HEK293 (cell line): ENCODE results near the gene TRIM36.

Experiments
- CTCF ChIA-PET: fragments of 350-600 bp; formaldehyde crosslinking; extraction: SDS; loops from one replicate; lab custom pipeline; 2021; ENCODE audit warnings: antibody characterized with exemption; lab: Yijun Ruan, JAX
- POLR2A ChIA-PET: fragments of 300-600 bp; formaldehyde crosslinking; extraction: SDS; loops from one replicate; lab custom pipeline; 2020; ENCODE audit warnings: antibody characterized with exemption, inconsistent platforms; lab: Yijun Ruan, JAX
- H3K27ac ChIP-seq: fragments of 200-500 bp; sonication (Bioruptor generic); 2 replicates; pipeline ENCODE4 v1.5.1; 2014; ENCODE audit warnings: low read depth, low read length, control low read depth, inconsistent platforms; ENCODE audit errors: extremely low read depth
- H3K36me3 ChIP-seq, 2 experiments: fragments of 200-500 bp in 1 of 2; sonication (Bioruptor generic) in 1 of 2; 1 replicate in 1 of 2; 2 replicates in 1 of 2; pipeline ENCODE4 v1.5.1; 2014 to 2017; ENCODE audit warnings: inconsistent platforms in 2 of 2, low read length in 2 of 2; ENCODE audit not compliant: control insufficient read depth in 2 of 2, insufficient read depth in 1 of 2
- H3K4me1 ChIP-seq: fragments of 200-500 bp; sonication (Bioruptor generic); 2 replicates; pipeline ENCODE4 v1.5.1; 2014; ENCODE audit warnings: mild to moderate bottlenecking, low read length, inconsistent platforms; ENCODE audit not compliant: control insufficient read depth, insufficient read depth
- H3K4me3 ChIP-seq: 2 replicates; pipeline ENCODE4 v1.5.1; 2011; ENCODE audit warnings: low read depth, mild to moderate bottlenecking, control low read depth, low read length, moderate library complexity
- H3K9me3 ChIP-seq: fragments of 200-500 bp; sonication (Bioruptor generic); 2 replicates; pipeline ENCODE4 v1.5.1; 2014; ENCODE audit warnings: low read depth, low read length, inconsistent platforms; ENCODE audit not compliant: control insufficient read depth, insufficient read depth
- FEZF1 ChIP-seq: fragments of 450-650 bp; formaldehyde crosslinking; IDR thresholded peaks from 2 replicates; pipeline ENCODE4 v1.5.1; 2016; ENCODE audit warnings: missing biosample characterization, missing genetic modification characterization
- GFI1B ChIP-seq: fragments of 450-650 bp; formaldehyde crosslinking; IDR thresholded peaks from 2 replicates; pipeline ENCODE4 v1.5.1; 2016; ENCODE audit warnings: missing biosample characterization, missing genetic modification characterization
- GLI4 ChIP-seq: fragments of 450-650 bp; formaldehyde crosslinking; IDR thresholded peaks from 2 replicates; pipeline ENCODE4 v1.5.1; 2016; ENCODE audit warnings: missing biosample characterization, missing genetic modification characterization
- HOXC10 ChIP-seq: sonication (generic); formaldehyde crosslinking; IDR thresholded peaks from 2 replicates; pipeline ENCODE4 v1.8.1; 2023; ENCODE audit warnings: mild to moderate bottlenecking, missing genetic modification reagents
- KLF1 ChIP-seq: fragments of 450-650 bp; formaldehyde crosslinking; IDR thresholded peaks from 2 replicates; pipeline ENCODE4 v1.5.1; 2016; ENCODE audit warnings: missing biosample characterization, missing genetic modification characterization
- OVOL3 ChIP-seq: fragments of 450-650 bp; formaldehyde crosslinking; IDR thresholded peaks from 2 replicates; pipeline ENCODE4 v1.5.1; 2016; ENCODE audit warnings: missing biosample characterization, missing genetic modification characterization
- TSHZ1 ChIP-seq: fragments of 450-650 bp; formaldehyde crosslinking; IDR thresholded peaks from 2 replicates; pipeline ENCODE4 v1.5.1; 2016; ENCODE audit warnings: missing biosample characterization, missing genetic modification characterization, borderline replicate concordance
- YY1 ChIP-seq: fragments of 450-650 bp; formaldehyde crosslinking; IDR thresholded peaks from 2 replicates; pipeline ENCODE4 v1.5.1; 2018; ENCODE audit warnings: missing biosample characterization, missing genetic modification characterization
- YY2 ChIP-seq: fragments of 450-650 bp; formaldehyde crosslinking; IDR thresholded peaks from 2 replicates; pipeline ENCODE4 v1.5.1; 2016; ENCODE audit warnings: missing biosample characterization, missing genetic modification characterization
- ZEB2 ChIP-seq: fragments of 450-650 bp; formaldehyde crosslinking; IDR thresholded peaks from 2 replicates; pipeline ENCODE4 v1.5.1; 2016; ENCODE audit warnings: missing biosample characterization, missing genetic modification characterization
- ZNF133 ChIP-seq: fragments of 450-650 bp; formaldehyde crosslinking; IDR thresholded peaks from 2 replicates; pipeline ENCODE4 v1.5.1; 2016; ENCODE audit warnings: missing biosample characterization, missing genetic modification characterization
- ZNF140 ChIP-seq: fragments of 450-650 bp; formaldehyde crosslinking; IDR thresholded peaks from 2 replicates; pipeline ENCODE4 v1.5.1; 2016; ENCODE audit warnings: missing biosample characterization, missing genetic modification characterization
- ZNF155 ChIP-seq: fragments of 450-650 bp; formaldehyde crosslinking; IDR thresholded peaks from 2 replicates; pipeline ENCODE4 v1.5.1; 2016; ENCODE audit warnings: missing biosample characterization, missing genetic modification characterization
- ZNF16 ChIP-seq: fragments of 450-650 bp; formaldehyde crosslinking; IDR thresholded peaks from 2 replicates; pipeline ENCODE4 v1.5.1; 2016; ENCODE audit warnings: low read depth, missing biosample characterization, missing genetic modification characterization
- ZNF175 ChIP-seq: fragments of 450-650 bp; formaldehyde crosslinking; IDR thresholded peaks from 2 replicates; pipeline ENCODE4 v1.5.1; 2016; ENCODE audit warnings: missing biosample characterization, missing genetic modification characterization
- ZNF18 ChIP-seq: fragments of 450-650 bp; formaldehyde crosslinking; IDR thresholded peaks from 2 replicates; pipeline ENCODE4 v1.5.1; 2016; ENCODE audit warnings: missing biosample characterization, missing genetic modification characterization
- ZNF426 ChIP-seq: fragments of 450-650 bp; formaldehyde crosslinking; IDR thresholded peaks from 2 replicates; pipeline ENCODE4 v1.5.1; 2017; ENCODE audit warnings: missing biosample characterization, missing genetic modification characterization, mild to moderate bottlenecking, inconsistent platforms, moderate library complexity
- ZNF654 ChIP-seq: fragments of 450-650 bp; formaldehyde crosslinking; IDR thresholded peaks from 2 replicates; pipeline ENCODE4 v1.5.1; 2016; ENCODE audit warnings: low read depth, missing biosample characterization, missing genetic modification characterization
- ZNF747 ChIP-seq: fragments of 450-650 bp; formaldehyde crosslinking; IDR thresholded peaks from 2 replicates; pipeline ENCODE4 v1.5.1; 2016; ENCODE audit warnings: missing biosample characterization, missing genetic modification characterization
- ZSCAN30 ChIP-seq: fragments of 450-650 bp; IDR thresholded peaks from 2 replicates; pipeline ENCODE4 v1.5.1; 2018; ENCODE audit warnings: missing biosample characterization, mild to moderate bottlenecking, missing genetic modification characterization, moderate library complexity
- TF ChIP-seq, protein P1 (sequence below): fragments of 450-650 bp; formaldehyde crosslinking; IDR thresholded peaks from 2 replicates; pipeline ENCODE4 v1.5.1; 2016; ENCODE audit warnings: missing biosample characterization, missing genetic modification characterization

The TRIM36 gene

DNA sequence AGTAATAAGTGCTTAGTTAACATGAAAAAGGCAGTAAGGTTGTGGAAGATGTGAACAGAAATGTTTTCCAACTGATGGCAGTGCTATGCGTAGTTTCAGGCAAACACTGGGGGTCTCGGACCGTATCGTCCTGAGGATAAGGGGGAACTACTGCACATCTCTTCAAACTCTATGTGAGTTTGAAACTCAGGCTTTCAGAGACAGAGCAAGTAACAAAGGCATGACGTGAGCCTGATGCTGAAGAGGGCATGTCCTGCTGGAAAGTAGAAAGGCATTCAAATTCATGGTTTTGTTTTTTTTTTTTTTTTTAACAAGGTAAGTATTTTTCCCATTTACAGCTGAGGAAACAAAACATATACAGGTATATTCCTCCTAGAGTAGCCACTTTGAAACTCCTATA, 59.9 kb downstream of the TRIM36 start:
- no peak overlapping the region for H3K27ac ChIP-seq
- ChIA-PET POLR2A (no interaction called here), CTCF (no interaction called here)
- H3K36me3 ChIP-seq: no peaks in the 10 kb centered on the region
- H3K4me1 ChIP-seq: no peaks in the 10 kb centered on the region
- no peak for TF ChIP-seq FEZF1 (tag by site-specific recombination)
- H3K4me3 ChIP-seq: no peak overlapping the region
- H3K9me3 ChIP-seq: no peaks in the 10 kb centered on the region

- no peak for TF ChIP-seq GLI4 (tag by site-specific recombination)
- H3K27ac ChIP-seq: no peak overlapping the region
- H3K36me3 ChIP-seq: no peaks in the 10 kb centered on the region
- CTCF ChIA-PET: no interaction called here
- no peak overlapping the region for H3K4me3 ChIP-seq
- H3K9me3 ChIP-seq: no peaks in the 10 kb centered on the region
- H3K4me1 ChIP-seq: no peaks in the 10 kb centered on the region
- POLR2A ChIA-PET: no interaction called here
Measured at GRCh38 chr5:115109356-115109755, 60.4 kb downstream of the TRIM36 start.

DNA sequence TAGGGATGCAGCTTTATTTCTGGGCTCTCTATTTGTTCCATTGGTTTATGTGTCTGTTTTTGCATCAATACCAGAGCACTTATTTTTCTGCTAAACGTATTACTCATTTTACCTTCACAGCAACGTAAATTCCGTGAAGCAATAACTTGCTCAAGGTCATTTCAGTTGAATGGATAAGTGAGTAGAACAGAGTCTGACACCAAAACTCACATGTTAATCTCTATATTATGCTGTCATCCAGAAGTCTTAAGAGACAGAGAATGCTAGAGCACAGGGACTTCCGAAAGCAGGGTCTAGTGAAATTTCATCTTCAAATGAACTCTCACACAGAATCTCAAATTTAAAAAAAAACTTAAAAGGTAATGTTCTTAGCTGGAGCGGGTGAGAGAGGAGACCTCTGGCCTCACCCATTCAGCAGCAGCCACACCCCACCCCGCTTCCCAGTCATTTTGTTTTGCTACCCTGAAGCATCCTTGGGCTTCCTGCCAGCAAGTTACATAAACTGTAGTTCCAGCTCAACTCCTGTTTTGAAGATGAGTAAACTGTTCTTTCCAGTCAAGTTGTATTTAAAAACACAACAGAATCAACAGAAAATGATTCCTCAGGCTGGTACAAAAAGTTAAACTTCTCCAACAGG, 69.3 kb downstream of the TRIM36 start:
- Histone ChIP-seq H3K27ac (no peak overlapping the region), H3K9me3 (no peaks in the 10 kb centered on the region), H3K4me3 (no peak overlapping the region), H3K36me3 (no peaks in the 10 kb centered on the region), H3K4me1 (peaks cover 6% of the 10 kb centered on the region; the same call in 1 of the 2 replicates)
- ChIA-PET POLR2A (no interaction called here), CTCF (interaction anchor here (0.6 to 1.3 kb wide), 6 partner anchors 9 to 147 kb away, joined by 3 to 11 read pairs (median 4); no protein-coding TSS in a partner anchor)
- TF ChIP-seq ZNF133 (tag by site-specific recombination) (no peak), GFI1B (no peak), ZNF16 (tag by site-specific recombination) (no peak), ZNF155 (tag by site-specific recombination) (no peak), TSHZ1 (tag by site-specific recombination) (no peak), ZNF747 (tag by site-specific recombination) (no peak), ZNF140 (tag by site-specific recombination) (no peak), ZSCAN30 (tag by site-specific recombination) (no peak), KLF1 (tag by site-specific recombination) (0 out of 2 replicates have a peak, but pooled peaks have one; percentile 19)

- H3K27ac ChIP-seq: no peak overlapping the region
- H3K36me3 ChIP-seq: no peaks in the 10 kb centered on the region
- H3K4me3 ChIP-seq: no peak overlapping the region
- CTCF ChIA-PET: interaction anchor here (0.7 to 4.7 kb wide), 22 partner anchors 8 to 1189 kb away, joined by 3 to 74 read pairs (median 4); no protein-coding TSS in a partner anchor
- POLR2A ChIA-PET: no interaction called here
- no peaks in the 10 kb centered on the region for H3K9me3 ChIP-seq
- H3K4me1 ChIP-seq: peaks cover 6% of the 10 kb centered on the region; the same call in 1 of the 2 replicates
- TF ChIP-seq ZNF426 (no peak), ZNF175 (tag by site-specific recombination) (no peak), ZEB2 (tag by site-specific recombination) (no peak), YY1 (no peak), YY2 (no peak), ZNF18 (no peak), GLI4 (tag by site-specific recombination) (no peak), OVOL3 (no peak), HOXC10 (CRISPR knock-in tag) (no peak), ZNF654 (peak; percentile 84)
- TF ChIP-seq, protein P1, sequence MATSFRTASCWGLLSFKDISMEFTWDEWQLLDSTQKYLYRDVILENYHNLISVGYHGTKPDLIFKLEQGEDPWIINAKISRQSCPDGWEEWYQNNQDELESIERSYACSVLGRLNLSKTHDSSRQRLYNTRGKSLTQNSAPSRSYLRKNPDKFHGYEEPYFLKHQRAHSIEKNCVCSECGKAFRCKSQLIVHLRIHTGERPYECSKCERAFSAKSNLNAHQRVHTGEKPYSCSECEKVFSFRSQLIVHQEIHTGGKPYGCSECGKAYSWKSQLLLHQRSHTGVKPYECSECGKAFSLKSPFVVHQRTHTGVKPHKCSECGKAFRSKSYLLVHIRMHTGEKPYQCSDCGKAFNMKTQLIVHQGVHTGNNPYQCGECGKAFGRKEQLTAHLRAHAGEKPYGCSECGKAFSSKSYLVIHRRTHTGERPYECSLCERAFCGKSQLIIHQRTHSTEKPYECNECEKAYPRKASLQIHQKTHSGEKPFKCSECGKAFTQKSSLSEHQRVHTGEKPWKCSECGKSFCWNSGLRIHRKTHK: no peak
Measured at GRCh38 chr5:115098041-115098702, 71.5 kb downstream of the TRIM36 start.
